ENCODE data around the gene SYNGR4. TPM values are rescaled to one million over a fixed set of nuclear protein-coding genes. Genes with fewer than 3 reads are reported as not detected.

SYNGR4 gene
- total RNA-seq, 1 donor from 2014 or later = not detected

DNA sequence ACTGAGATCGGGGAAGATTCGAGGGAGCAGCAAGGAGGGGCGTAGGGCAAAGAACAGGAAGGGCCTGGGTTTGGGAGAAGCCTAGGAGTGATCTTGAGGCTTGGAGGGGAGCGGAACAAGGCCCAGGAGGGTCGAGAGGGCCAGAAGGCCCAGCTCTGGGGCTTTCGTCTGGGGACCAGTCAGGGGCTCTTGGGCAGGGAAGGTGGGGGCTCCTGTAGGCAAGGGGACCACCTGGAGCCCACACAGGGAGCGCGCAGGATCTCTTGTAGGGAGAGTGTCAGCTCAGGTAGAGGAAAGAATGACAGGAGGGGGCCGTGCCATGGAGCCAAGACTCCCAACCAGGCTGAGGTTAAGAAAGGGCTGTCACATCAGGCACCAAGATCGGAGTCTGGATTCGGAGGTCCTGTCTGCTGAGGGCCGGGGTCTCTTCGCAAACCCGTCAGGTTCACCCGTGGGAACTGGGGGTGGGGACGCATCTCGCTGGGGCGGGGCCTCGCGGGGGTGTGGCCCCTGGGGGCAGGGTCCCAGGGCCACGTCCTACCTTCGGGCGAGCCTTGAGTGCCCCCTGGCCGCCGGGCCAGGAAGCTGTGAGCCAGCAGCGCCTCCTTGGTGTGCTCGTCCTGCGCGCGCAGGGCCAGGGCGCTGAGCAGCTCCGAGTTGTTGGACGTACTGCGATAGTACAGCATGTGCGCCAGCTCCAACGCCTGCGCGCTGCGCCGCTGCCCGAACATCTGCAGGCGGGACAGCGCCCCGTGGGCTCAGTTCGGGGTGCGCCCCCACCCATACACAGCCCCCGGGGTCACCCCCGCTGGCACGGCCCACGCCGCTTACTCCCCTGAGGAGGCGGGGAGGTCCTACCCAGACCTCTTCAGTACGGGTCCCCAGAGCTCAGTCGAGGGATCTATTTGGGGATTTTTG is 30.4 kb upstream of the SYNGR4 start:
- H3K9me3 Mint-ChIP-seq = no peaks in the 10 kb centered on the region
- peak overlapping the region; percentile 95 for H3K4me3 Mint-ChIP-seq
- H3K27me3 Mint-ChIP-seq = no peaks in the 10 kb centered on the region
- peaks cover 35% of the 10 kb centered on the region for H3K36me3 Mint-ChIP-seq (ENCODE audit: low read depth)
- ATAC-seq (ENCODE audit: low read depth) = peak; percentile 66
- peak; percentile 90 for DNase-seq
- TF ChIP-seq, protein P1, sequence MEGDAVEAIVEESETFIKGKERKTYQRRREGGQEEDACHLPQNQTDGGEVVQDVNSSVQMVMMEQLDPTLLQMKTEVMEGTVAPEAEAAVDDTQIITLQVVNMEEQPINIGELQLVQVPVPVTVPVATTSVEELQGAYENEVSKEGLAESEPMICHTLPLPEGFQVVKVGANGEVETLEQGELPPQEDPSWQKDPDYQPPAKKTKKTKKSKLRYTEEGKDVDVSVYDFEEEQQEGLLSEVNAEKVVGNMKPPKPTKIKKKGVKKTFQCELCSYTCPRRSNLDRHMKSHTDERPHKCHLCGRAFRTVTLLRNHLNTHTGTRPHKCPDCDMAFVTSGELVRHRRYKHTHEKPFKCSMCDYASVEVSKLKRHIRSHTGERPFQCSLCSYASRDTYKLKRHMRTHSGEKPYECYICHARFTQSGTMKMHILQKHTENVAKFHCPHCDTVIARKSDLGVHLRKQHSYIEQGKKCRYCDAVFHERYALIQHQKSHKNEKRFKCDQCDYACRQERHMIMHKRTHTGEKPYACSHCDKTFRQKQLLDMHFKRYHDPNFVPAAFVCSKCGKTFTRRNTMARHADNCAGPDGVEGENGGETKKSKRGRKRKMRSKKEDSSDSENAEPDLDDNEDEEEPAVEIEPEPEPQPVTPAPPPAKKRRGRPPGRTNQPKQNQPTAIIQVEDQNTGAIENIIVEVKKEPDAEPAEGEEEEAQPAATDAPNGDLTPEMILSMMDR (IDR thresholded peaks at IDR 0.05) = no peak
- ChIA-PET CTCF (interaction anchor here (0.6 to 4.4 kb wide), 19 partner anchors 13 to 284 kb away, joined by 3 to 215 read pairs (median 5); partner anchors contain the start of genes EMP3, GRWD1, KDELR1 and SYNGR4), POLR2A (interaction anchor here (0.5 to 7.7 kb wide), 28 partner anchors 8 to 1257 kb away, joined by 3 to 308 read pairs (median 4); partner anchors contain the start of genes CARD8, EMP3, KDELR1 and RPL18)
- H3K4me1 Mint-ChIP-seq = peaks cover 54% of the 10 kb centered on the region
- H3K27ac Mint-ChIP-seq = peak overlapping the region; percentile 93
- intact Hi-C loops (cut with micrococcal nuclease) = loop anchor here (1.0 to 5.0 kb wide), 9 partner anchors 12 to 285 kb away; partner anchors contain the start of genes GRIN2D, KDELR1, LIG1 and RPL18

DNA sequence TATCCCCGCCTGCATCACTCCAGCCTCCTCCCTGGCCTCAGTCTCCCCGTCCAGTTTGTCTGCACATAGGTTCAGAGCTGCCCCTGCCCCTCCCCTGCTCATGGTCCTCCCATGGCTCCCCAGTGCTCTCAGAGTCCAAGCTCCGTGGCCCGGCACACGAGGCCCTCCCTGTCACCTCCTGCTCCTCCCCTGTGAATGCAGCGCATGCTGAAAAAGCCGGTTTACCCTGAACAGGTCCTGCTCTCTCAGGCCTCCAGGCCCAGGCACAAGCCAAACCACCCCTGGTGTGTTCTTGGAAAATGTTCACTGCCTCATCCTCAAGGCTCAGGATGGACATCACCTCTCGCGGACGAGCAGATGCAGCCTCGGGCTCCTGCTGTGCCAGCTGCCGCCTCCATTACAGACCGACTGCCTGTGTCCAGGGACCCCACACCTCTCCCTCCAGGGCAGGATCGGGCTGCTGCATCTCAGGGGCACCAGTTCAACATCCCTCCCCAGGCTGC is 25.9 kb upstream of the SYNGR4 start:
- CTCF ChIA-PET = no interaction called here
- H3K27ac Mint-ChIP-seq = no peak overlapping the region
- TF ChIP-seq, protein P1 (IDR thresholded peaks at IDR 0.05) = no peak
- H3K4me3 Mint-ChIP-seq = no peak overlapping the region
- H3K9me3 Mint-ChIP-seq = no peaks in the 10 kb centered on the region
- no peaks in the 10 kb centered on the region for H3K27me3 Mint-ChIP-seq
- POLR2A ChIA-PET = no interaction called here
- ATAC-seq (ENCODE audit: low read depth) (no peak), DNase-seq (no peak)
- H3K36me3 Mint-ChIP-seq (ENCODE audit: low read depth) = peaks cover 9% of the 10 kb centered on the region
- peaks cover 11% of the 10 kb centered on the region for H3K4me1 Mint-ChIP-seq
- intact Hi-C loops (cut with micrococcal nuclease) = no loop called here

DNA sequence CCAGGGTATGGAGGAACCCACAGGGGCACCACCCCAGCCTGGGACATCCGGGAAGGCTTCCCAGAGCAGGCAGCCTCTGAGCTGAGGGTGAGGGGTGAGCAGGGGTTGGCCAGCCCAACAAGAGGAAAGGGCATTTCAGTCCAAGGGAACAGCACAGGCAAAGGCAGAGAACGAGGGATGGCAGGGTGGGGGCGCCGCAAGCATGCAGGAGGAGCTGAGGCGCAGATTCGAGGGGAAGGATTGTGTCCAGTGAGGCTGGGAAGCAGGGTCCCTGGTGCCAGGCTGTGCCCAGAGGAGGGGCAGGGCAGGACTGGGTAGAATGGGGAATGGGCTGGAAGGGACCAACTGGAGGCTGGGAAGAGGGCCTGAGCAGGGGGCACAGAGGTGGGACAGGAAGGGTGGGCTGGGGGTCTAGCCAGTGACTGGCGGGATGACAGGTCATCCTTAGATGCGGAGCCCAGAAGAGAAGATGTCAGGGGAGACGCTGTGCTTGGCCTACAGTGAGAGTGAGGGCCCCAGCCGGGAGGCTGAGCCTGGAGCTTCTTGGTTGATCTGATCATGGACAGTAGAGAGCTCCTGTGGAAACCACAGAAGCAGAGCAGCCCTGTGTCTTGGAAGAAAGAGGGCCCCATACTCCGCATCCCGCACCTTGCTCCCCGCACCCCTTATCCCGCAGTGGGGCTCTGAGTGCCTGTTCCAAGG is 25.2 kb upstream of the SYNGR4 start:
- peaks cover 8% of the 10 kb centered on the region for H3K4me1 Mint-ChIP-seq
- H3K27me3 Mint-ChIP-seq = no peaks in the 10 kb centered on the region
- H3K4me3 Mint-ChIP-seq = no peak overlapping the region
- peaks cover 6% of the 10 kb centered on the region for H3K36me3 Mint-ChIP-seq (ENCODE audit: low read depth)
- TF ChIP-seq, protein P1 (IDR thresholded peaks at IDR 0.05) = no peak
- intact Hi-C loops (cut with micrococcal nuclease) = no loop called here
- DNase-seq = no peak
- no peak for ATAC-seq (ENCODE audit: low read depth)
- no peak overlapping the region for H3K27ac Mint-ChIP-seq
- no peaks in the 10 kb centered on the region for H3K9me3 Mint-ChIP-seq
- ChIA-PET CTCF (no interaction called here), POLR2A (no interaction called here)

DNA sequence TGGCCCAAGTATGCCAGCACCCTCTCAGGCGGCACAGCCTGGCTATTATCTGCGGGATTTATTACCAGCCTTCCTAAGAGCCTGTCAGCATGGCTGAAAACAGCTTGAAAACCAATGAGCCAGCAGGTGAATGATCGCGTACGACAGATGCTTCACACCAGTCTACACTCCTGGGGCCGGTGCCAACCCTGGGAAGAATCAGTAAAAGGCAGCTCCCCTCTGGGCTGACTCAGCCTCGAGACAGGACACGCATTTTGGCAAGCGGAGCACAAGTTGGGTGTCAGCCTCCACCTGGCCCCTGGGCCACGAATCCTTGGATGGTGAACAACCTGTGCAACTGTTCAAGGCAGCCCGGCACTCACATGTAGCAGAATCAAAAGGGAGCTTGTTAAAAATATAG is 23.2 kb upstream of the SYNGR4 start:
- CTCF ChIA-PET = interaction anchor here (1.0 kb wide), 1 partner anchor 243 kb away, joined by 4 read pairs; no protein-coding TSS in a partner anchor
- Mint-ChIP-seq H3K36me3 (ENCODE audit: low read depth) (peaks cover 6% of the 10 kb centered on the region), H3K9me3 (no peaks in the 10 kb centered on the region), H3K27ac (no peak overlapping the region), H3K4me1 (no peaks in the 10 kb centered on the region), H3K27me3 (no peaks in the 10 kb centered on the region), H3K4me3 (no peak overlapping the region)
- POLR2A ChIA-PET = interaction anchor here (1.0 kb wide), 1 partner anchor 24 kb away, joined by 3 read pairs; the partner anchor contains the start of gene SYNGR4
- TF ChIP-seq, protein P1 (IDR thresholded peaks at IDR 0.05) = no peak
- DNase-seq (no peak), ATAC-seq (ENCODE audit: low read depth) (no peak)
- intact Hi-C loops (cut with micrococcal nuclease) = no loop called here

All from activated B cell treated with CpG ODN at 0.5 μM for 24 hours (primary cell).